ENCODE measurements around the gene ZFHX3.

The ZFHX3 gene

GRCh38 chr16:72788269-72788809 is 259.6 kb downstream of the ZFHX3 start:
- Mint-ChIP-seq H3K4me1 (peaks cover 41% of the 10 kb centered on the region), H3K36me3 (ENCODE audit: low read depth) (peaks cover 48% of the 10 kb centered on the region), H3K9me3 (no peaks in the 10 kb centered on the region), H3K27me3 (ENCODE audit: low read depth) (peaks cover 4% of the 10 kb centered on the region), H3K4me3 (peak overlapping the region; percentile 80 to 87 (median 80)), H3K27ac (peak overlapping the region; percentile 75 to 85 (median 79))
- TF ChIP-seq, protein P1, sequence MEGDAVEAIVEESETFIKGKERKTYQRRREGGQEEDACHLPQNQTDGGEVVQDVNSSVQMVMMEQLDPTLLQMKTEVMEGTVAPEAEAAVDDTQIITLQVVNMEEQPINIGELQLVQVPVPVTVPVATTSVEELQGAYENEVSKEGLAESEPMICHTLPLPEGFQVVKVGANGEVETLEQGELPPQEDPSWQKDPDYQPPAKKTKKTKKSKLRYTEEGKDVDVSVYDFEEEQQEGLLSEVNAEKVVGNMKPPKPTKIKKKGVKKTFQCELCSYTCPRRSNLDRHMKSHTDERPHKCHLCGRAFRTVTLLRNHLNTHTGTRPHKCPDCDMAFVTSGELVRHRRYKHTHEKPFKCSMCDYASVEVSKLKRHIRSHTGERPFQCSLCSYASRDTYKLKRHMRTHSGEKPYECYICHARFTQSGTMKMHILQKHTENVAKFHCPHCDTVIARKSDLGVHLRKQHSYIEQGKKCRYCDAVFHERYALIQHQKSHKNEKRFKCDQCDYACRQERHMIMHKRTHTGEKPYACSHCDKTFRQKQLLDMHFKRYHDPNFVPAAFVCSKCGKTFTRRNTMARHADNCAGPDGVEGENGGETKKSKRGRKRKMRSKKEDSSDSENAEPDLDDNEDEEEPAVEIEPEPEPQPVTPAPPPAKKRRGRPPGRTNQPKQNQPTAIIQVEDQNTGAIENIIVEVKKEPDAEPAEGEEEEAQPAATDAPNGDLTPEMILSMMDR (IDR thresholded peaks at IDR 0.05; ENCODE audit: unreplicated experiment in 3 of 3) = no peak

DNA sequence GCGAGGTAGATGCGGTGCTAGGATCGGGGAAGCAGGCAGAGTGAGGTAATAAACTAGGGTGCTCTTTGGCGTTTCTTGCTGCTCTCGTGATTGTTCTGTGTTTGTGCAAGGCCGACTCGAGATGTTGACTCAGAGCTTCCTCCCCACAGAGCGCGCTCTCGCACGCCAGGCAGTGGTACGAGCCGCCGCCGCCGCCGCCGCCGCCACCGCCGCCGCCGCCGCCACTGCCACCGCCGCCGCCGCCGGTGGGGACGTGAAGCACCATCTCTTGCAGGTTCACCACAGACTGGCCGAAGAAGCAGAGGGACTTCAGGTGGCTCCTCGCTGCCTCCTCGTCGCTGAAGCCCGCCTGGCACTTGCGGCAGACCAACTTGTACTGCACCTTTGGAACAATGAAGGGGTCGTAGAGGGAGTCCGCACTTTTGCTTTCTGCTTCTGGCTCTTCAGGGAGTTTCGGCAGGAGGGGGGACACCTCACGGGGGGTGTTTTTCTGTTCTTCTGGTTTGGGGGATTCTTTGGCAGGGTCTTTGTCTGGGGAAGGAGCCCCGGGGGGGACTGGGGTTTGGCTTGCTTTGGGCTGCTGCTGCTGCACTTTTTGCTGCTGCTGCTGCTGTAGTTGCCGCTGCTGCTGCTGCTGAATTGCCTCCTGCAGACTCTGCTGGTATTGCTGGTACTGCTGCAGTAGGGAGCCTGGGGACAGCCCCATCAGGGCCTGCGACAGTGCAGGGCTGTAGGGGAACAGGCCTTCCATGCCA is 260.2 kb downstream of the ZFHX3 start:
- TF ChIP-seq, protein P1 (IDR thresholded peaks at IDR 0.05; ENCODE audit: unreplicated experiment in 3 of 3) = no peak
- Mint-ChIP-seq H3K9me3 (no peaks in the 10 kb centered on the region), H3K27ac (peak overlapping the region; percentile 75 to 85 (median 79)), H3K4me3 (peak overlapping the region; percentile 80 to 87 (median 80)), H3K4me1 (peaks cover 41% of the 10 kb centered on the region), H3K36me3 (ENCODE audit: low read depth) (peaks cover 49% of the 10 kb centered on the region), H3K27me3 (ENCODE audit: low read depth) (peaks cover 4% of the 10 kb centered on the region)

GRCh38 chr16:72787130-72787513 is 260.8 kb downstream of the ZFHX3 start:
- peak overlapping the region; percentile 70 to 79 (median 75) for H3K27ac Mint-ChIP-seq
- H3K4me3 Mint-ChIP-seq = peak overlapping the region; percentile 80 to 87 (median 80)
- H3K36me3 Mint-ChIP-seq (ENCODE audit: low read depth) = peaks cover 49% of the 10 kb centered on the region
- no peaks in the 10 kb centered on the region for H3K9me3 Mint-ChIP-seq
- H3K27me3 Mint-ChIP-seq (ENCODE audit: low read depth) = peaks cover 4% of the 10 kb centered on the region
- TF ChIP-seq, protein P1 (IDR thresholded peaks at IDR 0.05; ENCODE audit: unreplicated experiment in 3 of 3) = no peak
- peaks cover 41% of the 10 kb centered on the region for H3K4me1 Mint-ChIP-seq

DNA sequence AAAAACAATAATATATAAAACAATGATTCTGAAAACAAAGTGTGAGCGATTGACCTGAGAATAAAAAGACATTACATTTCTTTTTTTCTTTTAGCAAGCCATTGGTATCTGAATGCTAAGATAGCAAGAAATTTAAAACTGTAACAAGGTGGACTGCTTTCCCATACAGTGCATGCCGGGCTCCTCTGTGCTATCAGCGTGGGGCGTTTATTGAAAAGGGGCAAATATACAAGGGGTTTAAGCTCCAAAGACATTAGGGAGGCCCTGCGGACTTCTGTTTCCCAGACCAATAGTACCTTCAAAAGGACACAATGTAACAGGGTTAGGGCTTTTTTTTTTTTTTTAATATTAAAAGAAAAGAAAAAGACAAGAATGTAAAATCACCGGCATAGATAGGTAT is 261.3 kb downstream of the ZFHX3 start:
- no peaks in the 10 kb centered on the region for H3K9me3 Mint-ChIP-seq
- peaks cover 44% of the 10 kb centered on the region for H3K36me3 Mint-ChIP-seq (ENCODE audit: low read depth)
- TF ChIP-seq, protein P1 (IDR thresholded peaks at IDR 0.05; ENCODE audit: unreplicated experiment in 3 of 3) = no peak
- H3K27ac Mint-ChIP-seq = peak overlapping the region; percentile 46 to 80 (median 79)
- H3K4me1 Mint-ChIP-seq = peaks cover 41% of the 10 kb centered on the region
- peak overlapping the region; percentile 69 to 82 (median 82) for H3K4me3 Mint-ChIP-seq
- peaks cover 4% of the 10 kb centered on the region for H3K27me3 Mint-ChIP-seq (ENCODE audit: low read depth)

DNA sequence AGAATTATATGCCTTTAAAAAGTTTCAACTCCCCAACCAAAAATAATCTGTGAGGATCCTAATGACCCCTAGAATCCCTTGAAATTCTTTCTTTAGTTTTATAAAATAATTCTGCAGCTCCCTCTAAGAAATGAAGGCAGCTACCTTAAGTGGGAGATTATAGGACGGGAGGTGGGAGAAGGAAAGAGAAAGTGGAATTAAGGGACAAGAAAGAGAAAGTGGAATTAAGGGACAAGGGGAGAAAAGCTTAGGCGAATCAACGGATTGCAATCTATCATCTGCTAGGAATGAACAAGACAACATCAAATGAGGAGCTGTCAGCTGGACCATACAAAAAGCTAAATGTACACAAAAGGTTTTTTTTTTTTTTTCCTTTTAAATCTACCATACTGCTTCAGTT is 262.0 kb downstream of the ZFHX3 start:
- Mint-ChIP-seq H3K36me3 (ENCODE audit: low read depth) (peaks cover 37% of the 10 kb centered on the region), H3K27ac (peak overlapping the region; percentile 5 to 33 (median 27)), H3K4me1 (peaks cover 41% of the 10 kb centered on the region), H3K27me3 (ENCODE audit: low read depth) (peaks cover 4% of the 10 kb centered on the region), H3K4me3 (peak overlapping the region; percentile 32 to 65 (median 50)), H3K9me3 (no peaks in the 10 kb centered on the region)
- TF ChIP-seq, protein P1 (IDR thresholded peaks at IDR 0.05; ENCODE audit: unreplicated experiment in 3 of 3) = no peak

Measured in nephron (organoid).